22Rv1 (cell line): ENCODE data around the gene CEP164.

ENCODE experiments used
- CTCF ChIP-seq: fragments of 450-650 bp; IDR thresholded peaks from 2 replicates; pipeline ENCODE4 v1.5.1; 2017; ENCODE audit warnings: mild to moderate bottlenecking
- ZFX ChIP-seq: fragments of 450-650 bp; IDR thresholded peaks from 2 replicates; pipeline ENCODE4 v1.6.1; 2017; ENCODE audit warnings: antibody characterized with exemption, borderline replicate concordance

- no peak for TF ChIP-seq CTCF
- TF ChIP-seq ZFX: no peak
These were observed 115.2 kb downstream of the CEP164 start for GRCh38 chr11:117442869-117443239.
